Mesenchymal stem cell (in vitro differentiated cells and primary cell): Measurements from ENCODE around the gene MAP4K2.

Experiments
- DNase-seq: peaks from one replicate; pipeline ENCODE4 v3.0.0-alpha.2; 2013
- H2AFZ ChIP-seq: one replicate; pipeline ENCODE4 v1.6.1; 2013; ENCODE audit warnings: low read depth, mild to moderate bottlenecking, control low read depth, inconsistent platforms, low read length, moderate library complexity
- H2AK5ac ChIP-seq: 2 replicates; pipeline ENCODE4 v1.6.1; 2013; ENCODE audit warnings: low read length, moderate library complexity, mild to moderate bottlenecking, inconsistent platforms; ENCODE audit not compliant: severe bottlenecking
- H2BK120ac ChIP-seq: one replicate; pipeline ENCODE4 v1.6.1; 2013; ENCODE audit warnings: low read depth, mild to moderate bottlenecking, inconsistent platforms, low read length, moderate library complexity
- H2BK12ac ChIP-seq, 2 experiments: one replicate each; pipeline ENCODE4 v1.6.1; 2013; ENCODE audit warnings: inconsistent platforms in 2 of 2, low read length in 2 of 2, mild to moderate bottlenecking in 2 of 2, moderate library complexity in 2 of 2, control low read depth in 1 of 2
- H2BK15ac ChIP-seq: one replicate; pipeline ENCODE4 v1.6.1; 2013; ENCODE audit warnings: mild to moderate bottlenecking, low read depth, inconsistent platforms; ENCODE audit not compliant: poor library complexity, severe bottlenecking
- H2BK5ac ChIP-seq: 2 replicates; pipeline ENCODE4 v1.6.1; 2013; ENCODE audit warnings: low read depth, mild to moderate bottlenecking, low read length, control low read depth, inconsistent platforms; ENCODE audit not compliant: poor library complexity, severe bottlenecking
- H3K14ac ChIP-seq, 2 experiments: one replicate each; pipeline ENCODE4 v1.6.1; 2013; ENCODE audit warnings: inconsistent platforms in 2 of 2, low read length in 2 of 2, control low read depth in 1 of 2, mild to moderate bottlenecking in 1 of 2, moderate library complexity in 1 of 2
- H3K18ac ChIP-seq, 2 experiments: one replicate each; pipeline ENCODE4 v1.6.1; 2013; ENCODE audit warnings: inconsistent platforms in 2 of 2, low read length in 2 of 2, control low read depth in 1 of 2, low read depth in 1 of 2, mild to moderate bottlenecking in 1 of 2
- H3K23ac ChIP-seq, 2 experiments: one replicate each; pipeline ENCODE4 v1.6.1; 2013; ENCODE audit warnings: inconsistent platforms in 2 of 2, low read length in 2 of 2, mild to moderate bottlenecking in 2 of 2, moderate library complexity in 2 of 2, control low read depth in 1 of 2
- H3K27ac ChIP-seq: 2 replicates; pipeline ENCODE4 v1.5.1; 2013; ENCODE audit warnings: mild to moderate bottlenecking, moderate library complexity, low read length, control low read depth, inconsistent platforms; ENCODE audit not compliant: poor library complexity, severe bottlenecking
- H3K27me3 ChIP-seq, 2 experiments: 2 replicates each; pipeline versions ENCODE4 v1.6.1 to v1.7.0; 2013; ENCODE audit warnings: low read length in 2 of 2, mild to moderate bottlenecking in 2 of 2, moderate library complexity in 2 of 2, control low read depth in 1 of 2, inconsistent platforms in 1 of 2; ENCODE audit not compliant: control insufficient read depth in 1 of 2, insufficient read depth in 1 of 2
- H3K36me3 ChIP-seq, 2 experiments: 2 replicates each; pipeline versions ENCODE4 v1.6.1 to v1.7.0; 2013; ENCODE audit warnings: low read length in 2 of 2, control low read depth in 1 of 2, inconsistent platforms in 1 of 2, low read depth in 1 of 2, mild to moderate bottlenecking in 1 of 2; ENCODE audit not compliant: insufficient read depth in 2 of 2, control insufficient read depth in 1 of 2
- H3K4ac ChIP-seq, 2 experiments: one replicate each; pipeline ENCODE4 v1.6.1; 2013; ENCODE audit warnings: inconsistent platforms in 2 of 2, low read length in 2 of 2, mild to moderate bottlenecking in 2 of 2, moderate library complexity in 2 of 2, control low read depth in 1 of 2, low read depth in 1 of 2
- H3K4me1 ChIP-seq: 2 replicates; pipeline ENCODE4 v1.6.1; 2013; ENCODE audit warnings: low read depth, low read length, control low read depth; ENCODE audit not compliant: control insufficient read depth, insufficient read depth
- H3K4me2 ChIP-seq: 2 replicates; pipeline ENCODE4 v1.6.1; 2013; ENCODE audit warnings: low read length, mild to moderate bottlenecking, inconsistent platforms; ENCODE audit not compliant: poor library complexity, severe bottlenecking
- H3K4me3 ChIP-seq, 2 experiments: 2 replicates each; pipeline versions ENCODE4 v1.5.1 to v1.7.0; 2013; ENCODE audit warnings: low read length in 2 of 2, mild to moderate bottlenecking in 2 of 2, control low read depth in 1 of 2, low read depth in 1 of 2; ENCODE audit not compliant: insufficient read depth in 1 of 2
- H3K79me1 ChIP-seq: replicated peaks from 2 replicates; pipeline ENCODE4 v1.6.1; 2013; ENCODE audit warnings: mild to moderate bottlenecking, control low read depth, low read length, inconsistent platforms; ENCODE audit not compliant: poor library complexity, severe bottlenecking
- H3K9ac ChIP-seq: 2 replicates; pipeline ENCODE4 v1.7.0; 2013; ENCODE audit warnings: mild to moderate bottlenecking, low read length, moderate library complexity
- H3K9me3 ChIP-seq: 2 replicates; pipeline ENCODE4 v1.7.0; 2013; ENCODE audit warnings: mild to moderate bottlenecking, low read length; ENCODE audit not compliant: control insufficient read depth
- H4K8ac ChIP-seq: one replicate; pipeline ENCODE4 v1.6.1; 2013; ENCODE audit warnings: inconsistent platforms, mild to moderate bottlenecking, low read length, moderate library complexity
- H4K91ac ChIP-seq: one replicate; pipeline ENCODE4 v1.6.1; 2013; ENCODE audit warnings: mild to moderate bottlenecking, low read length, inconsistent platforms
- WGBS: methylation state at CpG from one replicate; pipeline ENCODE4 v1.1.7; 2013; ENCODE audit warnings: mixed read lengths; 5-methylcytosine and 5-hydroxymethylcytosine counted together

The MAP4K2 gene

DNA sequence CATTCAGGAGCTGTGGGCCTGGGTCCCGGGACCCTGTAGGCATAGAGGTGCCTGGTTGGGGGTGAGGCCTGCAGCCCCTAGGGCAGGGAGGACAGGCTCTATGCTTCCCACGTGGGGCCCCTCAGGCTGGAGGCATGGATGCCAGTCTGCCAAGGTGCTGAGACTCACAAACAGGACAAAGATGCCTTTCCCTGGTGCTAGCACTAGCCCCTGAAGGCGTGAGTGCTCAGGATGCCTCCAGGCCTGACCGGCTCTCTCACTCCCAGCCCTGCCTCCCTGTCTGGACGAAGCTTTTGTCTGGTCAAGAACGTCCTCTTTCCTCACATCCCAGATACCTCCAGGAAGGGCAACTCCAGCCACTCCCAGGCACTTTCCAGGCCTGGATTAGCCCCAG, 39.3 kb upstream of the MAP4K2 start:
- H3K4me1 ChIP-seq = peaks cover 34% of the 10 kb centered on the region
- no peak overlapping the region for H2BK5ac ChIP-seq
- no peak overlapping the region for H3K4ac ChIP-seq
- no peak overlapping the region for H3K9ac ChIP-seq
- peak overlapping the region; percentile 56 for H2BK15ac ChIP-seq
- H4K91ac ChIP-seq = no peak overlapping the region
- 64% methylated on average over 5 of the region's 6 CpGs for WGBS
- H4K8ac ChIP-seq = no peak overlapping the region
- no peak overlapping the region for H3K18ac ChIP-seq
- peak overlapping the region; percentile 2 for H3K27ac ChIP-seq
- H3K9me3 ChIP-seq = no peaks in the 10 kb centered on the region
- no peak overlapping the region for H2BK120ac ChIP-seq
- H3K4me3 ChIP-seq = no peak overlapping the region
- H3K36me3 ChIP-seq = peaks cover 0 to 28% of the 10 kb centered on the region in 2 experiments
- peak overlapping the region in 1 of 2 experiments; percentile 24 for H3K23ac ChIP-seq
- H2AFZ ChIP-seq = no peak overlapping the region
- peak overlapping the region; percentile 53 to 58 for H2BK12ac ChIP-seq
- no peak for DNase-seq
- H3K14ac ChIP-seq = no peak overlapping the region
- H3K27me3 ChIP-seq = no peaks in the 10 kb centered on the region
- peak overlapping the region; percentile 57 for H2AK5ac ChIP-seq
- no peak overlapping the region for H3K4me2 ChIP-seq
- peaks cover 3% of the 10 kb centered on the region for H3K79me1 ChIP-seq

DNA sequence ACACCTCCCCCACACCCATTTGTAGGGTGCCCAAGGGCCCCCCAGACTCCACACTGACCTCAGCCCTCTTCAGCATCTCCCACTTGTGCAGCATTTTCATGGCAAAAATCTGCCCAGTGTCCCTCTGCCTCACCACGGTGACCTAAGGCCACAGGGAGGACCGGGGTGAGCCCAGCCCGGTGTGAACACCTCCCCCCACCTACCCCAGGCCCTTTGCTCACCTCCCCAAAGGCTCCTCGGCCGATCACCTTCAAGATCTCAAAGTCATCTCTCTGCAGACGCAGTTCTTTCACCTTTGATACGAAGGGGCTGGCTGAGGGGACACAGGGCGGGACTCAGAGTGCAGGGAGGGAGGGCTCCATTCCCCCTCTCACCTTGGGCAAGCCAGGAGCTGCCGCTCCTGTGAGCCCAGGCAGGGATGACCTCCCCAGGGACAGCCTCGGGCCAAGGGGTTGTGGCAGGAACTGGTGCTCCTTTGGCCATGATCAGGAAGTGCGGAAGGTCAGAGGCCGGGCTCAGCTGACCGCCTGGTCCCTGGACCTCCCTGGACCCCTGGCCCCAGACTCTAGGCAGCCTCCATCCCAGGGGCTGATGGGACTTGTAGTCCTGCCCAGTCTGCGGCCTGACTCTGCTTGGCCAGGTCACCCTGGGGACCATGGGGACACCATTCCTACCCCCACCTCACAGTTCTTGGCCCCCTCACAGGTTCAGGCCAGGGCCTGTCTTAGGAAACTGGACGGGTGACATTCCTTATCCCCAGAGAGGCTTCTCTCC, 38.8 kb upstream of the MAP4K2 start:
- no peak for DNase-seq
- Histone ChIP-seq H3K4ac (no peak overlapping the region), H3K9ac (no peak overlapping the region), H2BK120ac (no peak overlapping the region), H3K18ac (no peak overlapping the region), H3K4me3 (no peak overlapping the region), H3K27me3 (no peaks in the 10 kb centered on the region), H3K27ac (no peak overlapping the region), H3K4me1 (peaks cover 32% of the 10 kb centered on the region), H4K8ac (peak overlapping the region; percentile 48), H4K91ac (no peak overlapping the region), H2AFZ (no peak overlapping the region), H3K36me3 (peaks cover 0 to 28% of the 10 kb centered on the region in 2 experiments), H2BK5ac (no peak overlapping the region), H2BK15ac (peak overlapping the region; percentile 56), H3K23ac (peak overlapping the region in 1 of 2 experiments; percentile 24), H2AK5ac (peak overlapping the region; percentile 14), H3K14ac (no peak overlapping the region), H3K9me3 (no peaks in the 10 kb centered on the region), H2BK12ac (peak overlapping the region in 1 of 2 experiments; percentile 53), H3K79me1 (peaks cover 3% of the 10 kb centered on the region), H3K4me2 (no peak overlapping the region)
- WGBS = 85% methylated on average over 15 of the region's 15 CpGs

DNA sequence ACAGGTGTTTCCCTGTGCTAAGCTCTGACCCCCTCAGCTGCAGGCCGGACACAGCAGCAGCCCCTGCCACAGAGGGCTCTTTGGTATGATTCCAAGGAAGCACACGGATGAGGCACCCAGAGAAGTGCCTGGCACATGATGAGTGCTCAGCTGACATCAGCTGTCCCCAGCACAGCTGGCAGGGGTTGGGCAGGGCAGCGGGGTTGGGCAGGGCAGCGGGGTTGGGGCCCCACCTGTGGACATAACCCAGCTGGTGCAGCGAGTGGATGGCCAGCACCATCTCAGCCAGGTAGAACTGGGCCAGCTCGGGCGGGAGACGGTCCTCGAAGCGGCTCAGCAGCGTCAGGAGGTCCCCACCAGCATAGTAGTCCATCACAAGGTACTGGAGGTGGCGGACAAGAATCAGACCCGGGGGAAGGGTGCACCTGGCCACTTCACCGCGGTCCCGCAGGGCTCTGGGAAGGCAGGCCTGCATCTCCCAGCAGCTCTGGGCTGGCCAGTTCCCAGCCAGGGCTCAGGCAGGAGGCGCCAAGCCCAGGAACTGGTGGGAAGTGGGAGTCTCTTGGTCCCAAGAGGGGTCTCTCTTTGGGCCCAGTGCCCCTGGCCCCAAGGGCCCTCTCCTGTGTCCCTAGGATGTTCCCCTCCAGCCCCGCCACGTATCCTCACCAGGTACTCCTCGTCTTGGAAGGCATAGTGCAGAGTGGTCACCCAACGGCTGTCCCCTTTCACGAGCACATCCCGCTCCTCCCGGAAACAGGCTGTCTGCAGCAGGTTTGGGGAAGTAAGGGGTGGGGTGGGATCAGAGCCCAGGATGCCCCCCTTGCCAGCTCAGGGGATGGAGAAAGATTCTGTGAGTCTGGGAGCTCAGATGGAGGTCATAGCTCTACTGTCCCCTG, 37.1 kb upstream of the MAP4K2 start:
- WGBS = 93% methylated on average over 24 of the region's 24 CpGs
- H2AFZ ChIP-seq = no peak overlapping the region

DNA sequence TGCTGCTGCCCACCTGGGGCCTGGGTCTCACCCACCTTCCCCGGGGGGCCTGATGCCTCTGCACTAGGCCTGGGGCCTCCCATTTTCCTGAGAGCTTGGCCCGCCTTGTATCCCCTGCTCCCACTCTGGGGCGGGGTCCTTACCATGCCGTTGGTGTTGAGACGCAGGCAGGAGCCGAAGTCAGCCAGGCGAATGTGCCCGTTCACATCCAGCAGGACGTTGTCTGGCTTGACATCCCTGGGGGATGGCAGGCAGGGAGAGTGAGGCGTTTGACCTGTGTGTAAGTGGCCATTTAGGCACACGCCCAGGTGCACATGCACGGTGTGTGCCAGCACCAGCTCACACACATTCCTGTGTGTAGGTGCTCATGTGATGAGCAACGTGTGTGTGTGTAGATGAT, 36.3 kb upstream of the MAP4K2 start:
- Histone ChIP-seq H3K4me1 (peaks cover 39% of the 10 kb centered on the region), H3K14ac (no peak overlapping the region), H4K91ac (no peak overlapping the region), H3K9me3 (no peaks in the 10 kb centered on the region), H3K27me3 (no peaks in the 10 kb centered on the region), H2AFZ (no peak overlapping the region), H3K9ac (no peak overlapping the region), H4K8ac (no peak overlapping the region), H3K4me2 (no peak overlapping the region), H3K18ac (no peak overlapping the region), H3K23ac (no peak overlapping the region), H2BK15ac (no peak overlapping the region), H3K4ac (no peak overlapping the region), H2BK5ac (no peak overlapping the region), H2AK5ac (no peak overlapping the region), H3K36me3 (peaks cover 0 to 37% of the 10 kb centered on the region in 2 experiments), H2BK12ac (no peak overlapping the region), H3K4me3 (no peak overlapping the region), H2BK120ac (no peak overlapping the region), H3K79me1 (peaks cover 3% of the 10 kb centered on the region), H3K27ac (no peak overlapping the region)
- 97% methylated on average over 13 of the region's 13 CpGs for WGBS
- no peak for DNase-seq

More for the DNA sequence above, 37.1 kb upstream of the MAP4K2 start:
- Histone ChIP-seq H3K9ac (no peak overlapping the region), H3K18ac (no peak overlapping the region), H3K23ac (no peak overlapping the region), H3K79me1 (peaks cover 3% of the 10 kb centered on the region), H3K14ac (no peak overlapping the region), H2BK5ac (no peak overlapping the region), H3K4me1 (peaks cover 40% of the 10 kb centered on the region), H3K9me3 (no peaks in the 10 kb centered on the region), H4K91ac (no peak overlapping the region), H3K4ac (no peak overlapping the region), H4K8ac (no peak overlapping the region), H2AK5ac (no peak overlapping the region), H3K27ac (no peak overlapping the region), H3K4me3 (no peak overlapping the region), H3K27me3 (no peaks in the 10 kb centered on the region), H3K36me3 (peaks cover 0 to 34% of the 10 kb centered on the region in 2 experiments), H2BK15ac (peak overlapping the region; percentile 8), H2BK120ac (no peak overlapping the region), H2BK12ac (no peak overlapping the region), H3K4me2 (no peak overlapping the region)
- DNase-seq = no peak
